ENCODE measurements around the gene AEBP1.

The AEBP1 gene

GRCh38 chr7:44158873-44159631 is 54.9 kb downstream of the AEBP1 start:
- no peak for DNase-seq

- no peak for DNase-seq
Measured at GRCh38 chr7:44159824-44160630, 55.9 kb downstream of the AEBP1 start.

DNA sequence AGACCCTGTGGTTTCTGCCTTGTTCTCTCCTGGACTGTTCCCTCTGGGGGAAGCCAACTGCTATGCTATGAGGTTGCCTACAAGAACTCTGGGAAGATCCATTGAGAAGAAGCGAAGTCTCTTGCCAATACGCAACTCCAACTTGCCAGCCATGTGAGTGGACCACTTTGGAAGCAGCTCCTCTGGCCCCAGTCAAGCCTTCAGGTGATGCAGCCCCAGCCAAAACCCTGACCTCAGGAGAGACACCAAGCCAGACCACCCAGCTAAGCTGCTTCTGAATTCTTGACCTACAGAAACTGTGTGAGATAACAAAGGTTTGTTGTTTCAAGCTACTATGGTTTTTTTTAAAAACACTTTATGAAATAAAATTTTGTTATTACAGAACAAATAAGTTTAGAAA is 57.2 kb downstream of the AEBP1 start:
- DNase-seq, result no peak

- no peak for DNase-seq
Measured at GRCh38 chr7:44162179-44162578, 58.0 kb downstream of the AEBP1 start.

- no peak for DNase-seq
Measured at GRCh38 chr7:44162785-44163395, 58.7 kb downstream of the AEBP1 start.

- DNase-seq, result peak; percentile 37
Measured at GRCh38 chr7:44163591-44163990, 59.4 kb downstream of the AEBP1 start.

Measured in GOT3 (cell line).